CD14-positive monocyte (primary cell): ENCODE data around the gene GBX2. TPM values are rescaled to one million over a fixed set of nuclear protein-coding genes. Genes with fewer than 3 reads are reported as not detected.
A peak's percentile ranks its signal among the peaks of the same experiment; 100 is the strongest.

Experiments
- DNase-seq, 3 donors: peaks; one replicate each; pipeline ENCODE4 v3.0.0-alpha.2; 2011 to 2022
- H2AFZ ChIP-seq: 2 replicates; pipeline ENCODE4 v1.6.0; 2012; ENCODE audit warnings: mild to moderate bottlenecking, low read depth, low read length, inconsistent platforms; ENCODE audit not compliant: insufficient read depth, poor library complexity, severe bottlenecking
- H3K27ac ChIP-seq, 2 donors: 1 replicate in 1 of 2; 2 replicates in 1 of 2; pipeline ENCODE4 v1.5.1; 2012 to 2013; ENCODE audit warnings: low read length in 2 of 2, control low read depth in 1 of 2, inconsistent platforms in 1 of 2, low read depth in 1 of 2, mild to moderate bottlenecking in 1 of 2
- H3K27me3 ChIP-seq, 2 donors: one replicate each; pipeline versions ENCODE4 v1.6.0 to v1.6.1; 2011 to 2013; ENCODE audit warnings: low read length in 2 of 2; ENCODE audit not compliant: control insufficient read depth in 2 of 2, insufficient read depth in 2 of 2
- H3K36me3 ChIP-seq, 2 donors: replicated peaks in 1 of 2; 1 replicate in 1 of 2; 2 replicates in 1 of 2; pipeline versions ENCODE4 v1.5.1 to v1.6.1; 2012 to 2013; ENCODE audit warnings: low read length in 2 of 2, control low read depth in 1 of 2, inconsistent platforms in 1 of 2, mild to moderate bottlenecking in 1 of 2; ENCODE audit not compliant: insufficient read depth in 2 of 2, control insufficient read depth in 1 of 2
- H3K4me1 ChIP-seq, 2 donors: 1 replicate in 1 of 2; 2 replicates in 1 of 2; pipeline versions ENCODE4 v1.5.1 to v1.6.1; 2012 to 2013; ENCODE audit warnings: low read length in 2 of 2, control low read depth in 1 of 2, inconsistent platforms in 1 of 2, mild to moderate bottlenecking in 1 of 2, moderate library complexity in 1 of 2; ENCODE audit not compliant: insufficient read depth in 2 of 2, control insufficient read depth in 1 of 2
- H3K4me2 ChIP-seq: replicated peaks from 2 replicates; pipeline ENCODE3; 2012; ENCODE audit warnings: low read length, moderate library complexity, mild to moderate bottlenecking; ENCODE audit not compliant: poor library complexity, severe bottlenecking; ENCODE audit errors: extremely low read depth
- H3K4me3 ChIP-seq, 3 experiments: fragments of 200-600 bp in 1 of 3; sonication (generic) in 1 of 3; replicated peaks in 1 of 3; 1 replicate in 2 of 3; 2 replicates in 1 of 3; pipeline ENCODE4 v1.5.1; 2011 to 2013; ENCODE audit warnings: low read length in 3 of 3, mild to moderate bottlenecking in 3 of 3, control low read depth in 2 of 3, low read depth in 2 of 3, inconsistent platforms in 1 of 3, moderate library complexity in 1 of 3
- H3K79me2 ChIP-seq: 2 replicates; pipeline ENCODE4 v1.6.0; 2012; ENCODE audit warnings: mild to moderate bottlenecking, control low read depth, inconsistent platforms, low read length, moderate library complexity; ENCODE audit not compliant: insufficient read depth
- H3K9ac ChIP-seq: 2 replicates; pipeline ENCODE4 v1.6.0; 2017; ENCODE audit warnings: low read length, mild to moderate bottlenecking; ENCODE audit not compliant: insufficient read depth, poor library complexity, severe bottlenecking
- H3K9me3 ChIP-seq, 2 donors: replicated peaks in 1 of 2; 1 replicate in 1 of 2; 2 replicates in 1 of 2; pipeline versions ENCODE4 v1.5.1 to v1.6.1; 2012 to 2013; ENCODE audit warnings: low read length in 2 of 2, control low read depth in 1 of 2; ENCODE audit not compliant: control insufficient read depth in 1 of 2, insufficient read depth in 1 of 2
- H4K20me1 ChIP-seq: 2 replicates; pipeline ENCODE4 v1.6.0; 2012; ENCODE audit warnings: mild to moderate bottlenecking, low read length, control low read depth, moderate library complexity; ENCODE audit not compliant: insufficient read depth
- H3K27ac Mint-ChIP-seq, 7 donors: one replicate each; pipeline ENCODE4 v1.8.0; 2020; ENCODE audit warnings: mild to moderate bottlenecking in 7 of 7, mixed read lengths in 7 of 7, moderate library complexity in 6 of 7, inconsistent platforms in 2 of 7
- H3K27me3 Mint-ChIP-seq, 3 donors: one replicate each; pipeline ENCODE4 v1.8.0; 2021 to 2022; ENCODE audit warnings: low read depth in 3 of 3, mild to moderate bottlenecking in 3 of 3, mixed read lengths in 3 of 3, moderate library complexity in 3 of 3, inconsistent platforms in 1 of 3
- H3K36me3 Mint-ChIP-seq, 2 donors: one replicate each; pipeline ENCODE4 v1.8.0; 2020; ENCODE audit warnings: mixed read lengths in 2 of 2, inconsistent platforms in 1 of 2, mild to moderate bottlenecking in 1 of 2
- H3K4me1 Mint-ChIP-seq: one replicate; pipeline ENCODE4 v1.8.0; 2020; ENCODE audit warnings: mild to moderate bottlenecking, mixed read lengths
- H3K4me3 Mint-ChIP-seq, 2 donors: one replicate each; pipeline ENCODE4 v1.8.0; 2020; ENCODE audit warnings: mild to moderate bottlenecking in 2 of 2, mixed read lengths in 2 of 2, moderate library complexity in 1 of 2
- H3K9me3 Mint-ChIP-seq, 7 donors: one replicate each; pipeline ENCODE4 v1.8.0; 2020 to 2022; ENCODE audit warnings: mixed read lengths in 7 of 7, mild to moderate bottlenecking in 6 of 7, moderate library complexity in 6 of 7, inconsistent platforms in 2 of 7
- WGBS: methylation state at CpG from one replicate; pipeline ENCODE4 v1.1.5; 2013; ENCODE audit warnings: missing lambda C conversion rate; ENCODE audit not compliant: insufficient coverage; 5-methylcytosine and 5-hydroxymethylcytosine counted together
- intact Hi-C, 2 donors: fragments of 100-400 bp; cut with micrococcal nuclease; formaldehyde crosslinking; loops; one replicate each; pipeline versions ENCODE4 v1.15.0 to v1.15.1; 2023
- polyA plus RNA-seq, 3 donors: library from polyadenylated mRNA; depleted of rRNA in 1 of 3; unstranded in 2 of 3; stranded (reverse) in 1 of 3; fragments of 300-500 nt in 2 of 3; fragments of >200 nt in 1 of 3; fragmentation: Illumina TruSeq in 2 of 3; gene quantifications; 1 replicate in 2 of 3; 2 replicates in 1 of 3; pipeline ENCODE4 v1.2.3, GENCODE V29; 2012 to 2021
- TF ChIP-seq, protein P1 (sequence below): fragments of 200-600 bp; IDR thresholded peaks from one replicate; pipeline ENCODE4 v1.8.0; 2022; ENCODE audit warnings: antibody characterized with exemption, mild to moderate bottlenecking

Gene GBX2
- polyA plus RNA-seq, 3 donors: not detected

DNA sequence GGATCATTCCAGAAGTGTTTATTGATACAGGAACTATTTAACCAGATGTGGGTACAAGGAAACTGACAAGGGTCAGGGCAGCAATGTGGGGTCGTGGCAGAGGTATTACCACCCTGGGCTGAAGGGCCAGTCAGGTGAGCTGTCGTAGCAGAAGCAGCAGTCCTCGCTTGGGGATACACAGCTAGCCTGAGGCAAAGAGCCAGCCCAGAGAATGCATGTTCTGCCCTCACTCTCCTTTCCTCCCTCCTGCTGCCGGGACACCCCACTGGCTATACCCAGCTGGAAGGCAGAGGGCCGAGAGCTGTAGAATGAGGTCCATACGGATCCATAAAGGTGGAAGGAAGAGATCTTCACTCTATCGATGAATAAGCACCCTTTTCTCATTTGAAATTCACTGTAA, 32.2 kb upstream of the GBX2 start:
- Mint-ChIP-seq H3K9me3 (peaks cover 0 to 11% (median 1%) of the 10 kb centered on the region in 7 donors), H3K27ac (peak overlapping the region in 1 of 7 donors; percentile 49), H3K4me3 (no peak overlapping the region), H3K27me3 (peaks cover 4 to 17% (median 11%) of the 10 kb centered on the region in 3 donors), H3K4me1 (no peaks in the 10 kb centered on the region), H3K36me3 (no peaks in the 10 kb centered on the region)
- Histone ChIP-seq H3K27me3 (no peaks in the 10 kb centered on the region), H3K4me1 (no peaks in the 10 kb centered on the region), H3K9me3 (peaks cover 0 to 5% of the 10 kb centered on the region in 2 donors), H4K20me1 (no peaks in the 10 kb centered on the region), H3K79me2 (no peaks in the 10 kb centered on the region), H3K36me3 (no peaks in the 10 kb centered on the region), H3K9ac (no peak overlapping the region), H3K4me3 (no peak overlapping the region), H2AFZ (no peak overlapping the region), H3K27ac (no peak overlapping the region), H3K4me2 (no peak overlapping the region)
- no peak for DNase-seq
- TF ChIP-seq, protein P1, sequence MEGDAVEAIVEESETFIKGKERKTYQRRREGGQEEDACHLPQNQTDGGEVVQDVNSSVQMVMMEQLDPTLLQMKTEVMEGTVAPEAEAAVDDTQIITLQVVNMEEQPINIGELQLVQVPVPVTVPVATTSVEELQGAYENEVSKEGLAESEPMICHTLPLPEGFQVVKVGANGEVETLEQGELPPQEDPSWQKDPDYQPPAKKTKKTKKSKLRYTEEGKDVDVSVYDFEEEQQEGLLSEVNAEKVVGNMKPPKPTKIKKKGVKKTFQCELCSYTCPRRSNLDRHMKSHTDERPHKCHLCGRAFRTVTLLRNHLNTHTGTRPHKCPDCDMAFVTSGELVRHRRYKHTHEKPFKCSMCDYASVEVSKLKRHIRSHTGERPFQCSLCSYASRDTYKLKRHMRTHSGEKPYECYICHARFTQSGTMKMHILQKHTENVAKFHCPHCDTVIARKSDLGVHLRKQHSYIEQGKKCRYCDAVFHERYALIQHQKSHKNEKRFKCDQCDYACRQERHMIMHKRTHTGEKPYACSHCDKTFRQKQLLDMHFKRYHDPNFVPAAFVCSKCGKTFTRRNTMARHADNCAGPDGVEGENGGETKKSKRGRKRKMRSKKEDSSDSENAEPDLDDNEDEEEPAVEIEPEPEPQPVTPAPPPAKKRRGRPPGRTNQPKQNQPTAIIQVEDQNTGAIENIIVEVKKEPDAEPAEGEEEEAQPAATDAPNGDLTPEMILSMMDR: no peak
- intact Hi-C loops: no loop called here
- 79% methylated on average over 3 of the region's 7 CpGs for WGBS

DNA sequence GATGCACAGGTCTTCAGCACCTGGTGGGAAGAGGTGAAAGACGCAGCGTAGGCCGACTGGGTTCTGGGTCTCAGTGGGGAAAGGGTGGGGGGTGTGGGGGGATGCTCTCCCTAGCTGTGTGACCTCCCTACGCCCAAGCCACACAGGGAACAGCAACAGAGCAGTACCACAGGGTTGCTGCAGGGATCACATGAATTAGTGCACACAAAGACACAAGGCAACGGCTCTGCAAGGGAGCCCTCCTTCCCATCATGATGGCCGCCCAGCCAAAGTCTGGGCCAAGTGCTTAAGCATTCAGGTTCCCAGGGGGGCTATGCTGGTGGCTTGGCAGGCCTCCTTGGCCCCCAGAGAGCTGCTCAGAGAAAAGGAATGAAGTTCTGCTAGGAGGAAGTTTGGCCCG, 28.2 kb upstream of the GBX2 start:
- TF ChIP-seq, protein P1: no peak
- H3K27ac ChIP-seq: no peak overlapping the region
- H3K4me2 ChIP-seq: no peak overlapping the region
- peak overlapping the region in 1 of 7 donors; percentile 83 for H3K27ac Mint-ChIP-seq
- DNase-seq: no peak
- H4K20me1 ChIP-seq: no peaks in the 10 kb centered on the region
- no peak overlapping the region for H3K9ac ChIP-seq
- no peak overlapping the region for H3K4me3 ChIP-seq
- no peaks in the 10 kb centered on the region for H3K27me3 ChIP-seq
- H3K4me3 Mint-ChIP-seq: no peak overlapping the region
- peaks cover 0 to 13% (median 13%) of the 10 kb centered on the region in 3 donors for H3K27me3 Mint-ChIP-seq
- no peaks in the 10 kb centered on the region for H3K36me3 Mint-ChIP-seq
- intact Hi-C loops: no loop called here
- H2AFZ ChIP-seq: no peak overlapping the region
- H3K79me2 ChIP-seq: no peaks in the 10 kb centered on the region
- H3K36me3 ChIP-seq: no peaks in the 10 kb centered on the region
- WGBS: 94% methylated on average over 5 of the region's 7 CpGs
- no peaks in the 10 kb centered on the region for H3K4me1 ChIP-seq
- no peaks in the 10 kb centered on the region for H3K4me1 Mint-ChIP-seq
- no peaks in the 10 kb centered on the region for H3K9me3 ChIP-seq
- peaks cover 0 to 6% (median 2%) of the 10 kb centered on the region in 7 donors for H3K9me3 Mint-ChIP-seq
